ENCODE results near the gene SLCO3A1. TPM values are rescaled to one million over a fixed set of nuclear protein-coding genes. Genes with fewer than 3 reads are reported as not detected.

Gene SLCO3A1
- total and polyA plus RNA-seq, 2 experiments from 2014 or later = 35.5 to 71.9 TPM

DNA sequence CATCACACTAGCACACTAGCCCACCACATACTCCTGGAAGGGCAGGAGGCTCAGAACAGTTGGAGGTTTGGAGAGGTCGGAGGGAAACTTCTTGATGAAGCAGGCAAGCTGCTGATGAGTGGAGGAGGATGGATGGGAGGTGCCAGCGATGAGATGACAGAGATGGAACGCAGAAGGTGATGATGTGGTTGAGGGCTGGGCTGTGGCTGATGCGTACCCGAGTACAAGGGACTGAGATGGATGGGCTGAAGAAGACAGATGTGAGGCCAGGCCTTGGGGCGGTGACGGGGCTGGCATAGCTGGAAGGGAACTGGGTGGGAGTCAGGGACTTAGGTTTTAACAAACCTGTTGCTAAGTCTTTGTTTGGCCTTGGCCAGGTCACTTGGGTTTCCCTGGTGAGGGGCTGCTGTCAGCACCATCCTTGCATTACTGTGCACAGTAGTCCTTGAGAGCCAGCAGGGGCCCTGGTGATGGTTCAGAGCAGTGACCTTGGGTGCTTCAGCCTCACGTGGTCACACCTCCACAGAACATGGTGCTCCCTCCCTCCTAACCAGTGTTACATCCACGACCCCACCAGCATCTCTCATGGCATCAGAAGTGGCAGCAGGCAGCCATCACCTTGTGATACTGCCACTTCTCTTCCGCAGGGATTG lies 164.5 kb downstream of the SLCO3A1 start:
- peaks cover 34% of the 10 kb centered on the region for H3K4me1 ChIP-seq (ENCODE audit: low read depth)
- no peaks in the 10 kb centered on the region for H3K36me3 ChIP-seq
- no peaks in the 10 kb centered on the region for H3K9me3 ChIP-seq (ENCODE audit: low read depth)
- peak in 1 of 2 donors; percentile 39 for DNase-seq (ENCODE audit: low read depth in 1 of 2, low spot score in 1 of 2)
- TF ChIP-seq, protein P1, sequence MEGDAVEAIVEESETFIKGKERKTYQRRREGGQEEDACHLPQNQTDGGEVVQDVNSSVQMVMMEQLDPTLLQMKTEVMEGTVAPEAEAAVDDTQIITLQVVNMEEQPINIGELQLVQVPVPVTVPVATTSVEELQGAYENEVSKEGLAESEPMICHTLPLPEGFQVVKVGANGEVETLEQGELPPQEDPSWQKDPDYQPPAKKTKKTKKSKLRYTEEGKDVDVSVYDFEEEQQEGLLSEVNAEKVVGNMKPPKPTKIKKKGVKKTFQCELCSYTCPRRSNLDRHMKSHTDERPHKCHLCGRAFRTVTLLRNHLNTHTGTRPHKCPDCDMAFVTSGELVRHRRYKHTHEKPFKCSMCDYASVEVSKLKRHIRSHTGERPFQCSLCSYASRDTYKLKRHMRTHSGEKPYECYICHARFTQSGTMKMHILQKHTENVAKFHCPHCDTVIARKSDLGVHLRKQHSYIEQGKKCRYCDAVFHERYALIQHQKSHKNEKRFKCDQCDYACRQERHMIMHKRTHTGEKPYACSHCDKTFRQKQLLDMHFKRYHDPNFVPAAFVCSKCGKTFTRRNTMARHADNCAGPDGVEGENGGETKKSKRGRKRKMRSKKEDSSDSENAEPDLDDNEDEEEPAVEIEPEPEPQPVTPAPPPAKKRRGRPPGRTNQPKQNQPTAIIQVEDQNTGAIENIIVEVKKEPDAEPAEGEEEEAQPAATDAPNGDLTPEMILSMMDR (IDR thresholded peaks at IDR 0.05; ENCODE audit: low read depth, low read length) = no peak
- H3K4me3 ChIP-seq = no peak overlapping the region
- no peaks in the 10 kb centered on the region for H3K27me3 ChIP-seq
- H3K27ac ChIP-seq = no peak overlapping the region

DNA sequence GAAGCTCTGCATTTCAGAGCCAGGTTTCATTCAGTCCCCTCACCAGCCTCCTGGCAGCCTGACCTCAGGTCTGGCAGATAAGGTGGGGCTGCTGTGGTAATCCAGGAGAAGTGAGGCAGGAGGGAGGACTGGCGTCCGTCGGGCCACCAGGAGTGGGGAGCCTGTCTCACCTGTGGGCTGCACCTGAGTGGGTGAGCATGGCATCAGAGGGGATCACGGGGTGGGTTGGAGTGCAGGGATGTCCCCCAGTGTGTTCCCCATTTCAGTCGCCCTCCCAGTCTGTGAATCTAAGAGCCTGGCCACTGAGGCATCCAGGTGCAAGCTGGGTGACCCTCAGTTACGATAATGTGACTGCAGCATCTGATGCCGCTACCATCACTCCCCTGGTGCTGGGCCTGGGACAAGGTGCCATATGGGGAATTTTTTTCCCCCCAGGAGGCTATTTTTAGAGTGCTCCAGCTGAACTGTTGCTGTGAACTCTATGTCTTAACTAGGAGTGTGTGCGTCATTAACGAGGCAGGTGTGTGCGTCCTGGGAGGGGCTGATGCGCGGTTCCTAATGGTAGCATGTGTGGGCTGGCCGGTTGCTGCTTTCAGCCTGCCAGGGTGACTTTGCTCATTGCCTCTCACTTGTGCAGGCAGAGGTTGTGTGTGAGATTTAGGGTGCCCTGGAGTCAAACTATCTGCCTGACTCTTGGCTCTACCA lies 165.2 kb downstream of the SLCO3A1 start:
- no peaks in the 10 kb centered on the region for H3K9me3 ChIP-seq (ENCODE audit: low read depth)
- no peak overlapping the region for H3K4me3 ChIP-seq
- H3K36me3 ChIP-seq = no peaks in the 10 kb centered on the region
- no peak for DNase-seq (ENCODE audit: low read depth in 1 of 2, low spot score in 1 of 2)
- peaks cover 34% of the 10 kb centered on the region for H3K4me1 ChIP-seq (ENCODE audit: low read depth)
- no peaks in the 10 kb centered on the region for H3K27me3 ChIP-seq
- H3K27ac ChIP-seq = no peak overlapping the region
- TF ChIP-seq, protein P1 (IDR thresholded peaks at IDR 0.05; ENCODE audit: low read depth, low read length) = no peak

- Histone ChIP-seq H3K4me3 (no peak overlapping the region), H3K27ac (no peak overlapping the region), H3K36me3 (no peaks in the 10 kb centered on the region), H3K4me1 (ENCODE audit: low read depth) (peaks cover 34% of the 10 kb centered on the region), H3K9me3 (ENCODE audit: low read depth) (no peaks in the 10 kb centered on the region), H3K27me3 (no peaks in the 10 kb centered on the region)
- TF ChIP-seq, protein P1 (IDR thresholded peaks at IDR 0.05; ENCODE audit: low read depth, low read length) = no peak
- DNase-seq (ENCODE audit: low read depth in 1 of 2, low spot score in 1 of 2) = no peak
Measured at GRCh38 chr15:92019706-92020105, 166.2 kb downstream of the SLCO3A1 start.

DNA sequence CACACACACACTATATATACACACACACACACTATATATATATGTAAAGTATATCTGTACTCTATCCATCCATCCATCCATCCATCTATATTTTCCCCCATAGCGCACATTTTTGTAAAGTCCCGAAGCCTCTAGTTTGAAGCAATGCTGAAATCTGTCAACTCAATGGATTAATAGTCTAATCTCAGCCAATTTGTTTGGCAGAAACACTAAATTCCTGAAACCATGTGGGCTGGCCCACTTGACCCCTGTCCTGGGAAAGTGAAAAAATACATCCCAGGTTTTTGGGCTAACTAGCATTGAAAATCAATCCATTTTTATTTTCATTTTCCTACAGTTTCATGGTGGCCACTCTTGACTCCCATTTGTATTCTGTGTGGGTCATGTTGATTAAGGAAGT lies 166.7 kb downstream of the SLCO3A1 start:
- H3K27ac ChIP-seq = no peak overlapping the region
- no peaks in the 10 kb centered on the region for H3K36me3 ChIP-seq
- no peaks in the 10 kb centered on the region for H3K27me3 ChIP-seq

DNA sequence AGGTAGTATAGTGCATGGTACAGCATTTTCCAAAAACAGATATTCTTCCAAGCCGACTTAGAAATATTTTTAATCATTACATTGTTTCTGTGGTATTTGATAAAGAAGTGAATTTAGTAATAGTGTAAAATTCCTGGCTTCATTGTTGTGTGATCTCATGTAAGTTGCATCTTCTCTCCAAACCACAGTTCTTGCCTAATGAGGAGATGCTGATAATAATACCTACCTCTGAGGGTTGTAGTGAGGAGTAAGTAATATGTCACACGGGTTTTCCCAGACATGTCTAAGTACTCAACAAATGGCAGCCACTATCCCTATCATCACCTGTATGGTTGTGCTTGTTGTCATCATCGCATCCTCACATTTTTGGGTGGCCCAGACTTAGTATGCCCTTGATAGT lies 167.3 kb downstream of the SLCO3A1 start:
- H3K27me3 ChIP-seq = no peaks in the 10 kb centered on the region
- H3K27ac ChIP-seq = no peak overlapping the region
- no peaks in the 10 kb centered on the region for H3K36me3 ChIP-seq
- TF ChIP-seq, protein P1 (IDR thresholded peaks at IDR 0.05; ENCODE audit: low read depth, low read length) = no peak
- no peak overlapping the region for H3K4me3 ChIP-seq
- peaks cover 34% of the 10 kb centered on the region for H3K4me1 ChIP-seq (ENCODE audit: low read depth)
- no peaks in the 10 kb centered on the region for H3K9me3 ChIP-seq (ENCODE audit: low read depth)
- DNase-seq (ENCODE audit: low read depth in 1 of 2, low spot score in 1 of 2) = peak in 1 of 2 donors; percentile 79

More for the DNA sequence above, 166.7 kb downstream of the SLCO3A1 start:
- H3K4me3 ChIP-seq = no peak overlapping the region
- H3K4me1 ChIP-seq (ENCODE audit: low read depth) = peaks cover 34% of the 10 kb centered on the region
- H3K9me3 ChIP-seq (ENCODE audit: low read depth) = no peaks in the 10 kb centered on the region
- TF ChIP-seq, protein P1 (IDR thresholded peaks at IDR 0.05; ENCODE audit: low read depth, low read length) = no peak
- peak in 1 of 2 donors; percentile 6 for DNase-seq (ENCODE audit: low read depth in 1 of 2, low spot score in 1 of 2)
